Suprapubic skin (tissue), 3 donors: ENCODE results near the gene STARD13.

ENCODE experiments used
- CTCF ChIP-seq, 2 donors: fragments of 200-600 bp in 1 of 2; fragments of 450-650 bp in 1 of 2; sonication (generic) in 1 of 2; IDR thresholded peaks; one replicate each; pipeline ENCODE4 v1.5.1; 2016 to 2019; ENCODE audit warnings: antibody characterized with exemption in 2 of 2, mild to moderate bottlenecking in 1 of 2, moderate library complexity in 1 of 2
- POLR2A ChIP-seq, 2 donors: fragments of 450-650 bp; IDR thresholded peaks; one replicate each; pipeline ENCODE4 v1.6.1; 2017; ENCODE audit warnings: antibody characterized with exemption in 2 of 2, mild to moderate bottlenecking in 2 of 2, moderate library complexity in 2 of 2

- no peak for TF ChIP-seq CTCF (IDR thresholded peaks at IDR 0.05)
- no peak for TF ChIP-seq POLR2A (IDR thresholded peaks at IDR 0.05)
These were observed 172.8 kb downstream of the STARD13 start for GRCh38 chr13:33112766-33113165.
